Stimulated activated naive CD8-positive, alpha-beta T cell treated with anti-CD3 and anti-CD28 coated beads, Interleukin-15, Interleukin-2, amounts not matched to agents 100 U/mL and 50 U/mL, for 24 hours (primary cell): ENCODE measurements around the gene ANKUB1.

Experiments
- ATAC-seq: fragments of 150-1000 bp; cut with Tn5 transposase; one replicate; pipeline ENCODE4 v1.10.0; 2021
- DNase-seq: peaks from one replicate; pipeline ENCODE4 v3.0.0; 2021

The ANKUB1 gene

GRCh38 chr3:149763565-149764195 is 28.7 kb downstream of the ANKUB1 start:
- DNase-seq (no peak), ATAC-seq (no peak)

- ATAC-seq = no peak
- DNase-seq = no peak
These were observed 38.6 kb downstream of the ANKUB1 start for GRCh38 chr3:149753717-149754116.

GRCh38 chr3:149752788-149753136 is 39.6 kb downstream of the ANKUB1 start:
- no peak for ATAC-seq

GRCh38 chr3:149752051-149752787 is 40.1 kb downstream of the ANKUB1 start, which contains the start of gene COMMD2:
COMMD2 (minus strand) TSS chr3:149752489; CDS start chr3:149752444, 45 bp downstream.
- peak; percentile 100 for ATAC-seq
- peak; percentile 76 for DNase-seq

More at GRCh38 chr3:149752788-149753136, 39.6 kb downstream of the ANKUB1 start:
- no peak for DNase-seq

- DNase-seq (no peak), ATAC-seq (no peak)
These were observed 40.8 kb downstream of the ANKUB1 start for GRCh38 chr3:149751551-149751950.

- no peak for DNase-seq
- ATAC-seq = no peak
These were observed 47.7 kb downstream of the ANKUB1 start for GRCh38 chr3:149744606-149745005.

- DNase-seq (no peak), ATAC-seq (no peak)
These were observed 48.2 kb downstream of the ANKUB1 start for GRCh38 chr3:149744151-149744550.

GRCh38 chr3:149739396-149739795 is 53.0 kb downstream of the ANKUB1 start:
- DNase-seq (no peak), ATAC-seq (no peak)

- DNase-seq (no peak), ATAC-seq (no peak)
These were observed 53.5 kb downstream of the ANKUB1 start for GRCh38 chr3:149738876-149739275.

GRCh38 chr3:149736953-149737205 is 55.5 kb downstream of the ANKUB1 start:
- DNase-seq = no peak
- no peak for ATAC-seq

GRCh38 chr3:149736175-149736952 is 56.0 kb downstream of the ANKUB1 start:
- ATAC-seq (no peak), DNase-seq (no peak)

- ATAC-seq (no peak), DNase-seq (no peak)
These were observed 60.1 kb downstream of the ANKUB1 start for GRCh38 chr3:149732234-149732633.

- DNase-seq (no peak), ATAC-seq (no peak)
These were observed 64.7 kb downstream of the ANKUB1 start for GRCh38 chr3:149727656-149728055.

- DNase-seq (no peak), ATAC-seq (peak; percentile 59)
These were observed 65.5 kb downstream of the ANKUB1 start for GRCh38 chr3:149726716-149727407.

- ATAC-seq (no peak), DNase-seq (no peak)
These were observed 68.6 kb downstream of the ANKUB1 start for GRCh38 chr3:149723781-149724180.

GRCh38 chr3:149720918-149721317 is 71.4 kb downstream of the ANKUB1 start:
- DNase-seq (no peak), ATAC-seq (no peak)

- no peak for ATAC-seq
- peak; percentile 19 for DNase-seq
These were observed 74.8 kb downstream of the ANKUB1 start for GRCh38 chr3:149717391-149718056.

GRCh38 chr3:149716984-149717383 is 75.4 kb downstream of the ANKUB1 start:
- no peak for ATAC-seq
- DNase-seq = no peak

- ATAC-seq = no peak
These were observed 77.1 kb downstream of the ANKUB1 start for GRCh38 chr3:149715247-149715646.

GRCh38 chr3:149713730-149714654 is 78.4 kb downstream of the ANKUB1 start:
- DNase-seq (no peak), ATAC-seq (no peak)

More at GRCh38 chr3:149715247-149715646, 77.1 kb downstream of the ANKUB1 start:
- DNase-seq = no peak
